ENCODE data around the gene PTGES. TPM values are rescaled to one million over a fixed set of nuclear protein-coding genes. Genes with fewer than 3 reads are reported as not detected.
"Not testable (repeated sequence)": the region's sequence is repeated elsewhere in the genome, so short reads cannot be mapped to it uniquely, and the experiment has no call there.

Gene PTGES
- polyA plus RNA-seq, 1 experiment: 17.0 TPM

- Histone ChIP-seq H3K9me3 (ENCODE audit: control insufficient read depth, insufficient read depth, low read length) (no peaks in the 10 kb centered on the region), H3K4me3 (ENCODE audit: low read depth, low read length) (no peak overlapping the region), H3K27ac (ENCODE audit: low read depth, low read length) (peak overlapping the region; percentile 97), H3K27me3 (ENCODE audit: control insufficient read depth, insufficient read depth, low read length) (no peaks in the 10 kb centered on the region)
- no peak for TF ChIP-seq CTCF (IDR thresholded peaks at IDR 0.05; ENCODE audit: low read depth, low read length)
- ChIA-PET POLR2A (interaction anchor here (0.7 to 2.5 kb wide), 7 partner anchors 10 to 617 kb away, joined by 3 to 19 read pairs (median 6); partner anchors contain the start of genes ASB6 and PTGES), CTCF (interaction anchor here (1.1 to 1.8 kb wide), 4 partner anchors 13 to 37 kb away, joined by 4 to 10 read pairs (median 8); no protein-coding TSS in a partner anchor)
- DNase-seq (ENCODE audit: low read depth, low spot score): peak; percentile 54
Observed at GRCh38 chr9:129762985-129763926, 10.4 kb upstream of the PTGES start.

- DNase-seq (ENCODE audit: low read depth, low spot score): peak; percentile 77
- not testable (repeated sequence) for H3K4me3 ChIP-seq (ENCODE audit: low read depth, low read length); H3K9me3 ChIP-seq (ENCODE audit: control insufficient read depth, insufficient read depth, low read length); H3K27me3 ChIP-seq (ENCODE audit: control insufficient read depth, insufficient read depth, low read length)
- ChIA-PET POLR2A (interaction anchor here (0.6 to 2.5 kb wide), 10 partner anchors 9 to 1517 kb away, joined by 3 to 22 read pairs (median 7); partner anchors contain the start of gene PTGES), CTCF (interaction anchor here (1.0 to 2.1 kb wide), 4 partner anchors 21 to 120 kb away, joined by 3 to 10 read pairs (median 7); no protein-coding TSS in a partner anchor)
- H3K27ac ChIP-seq (ENCODE audit: low read depth, low read length): peak overlapping the region; percentile 97
Observed at GRCh38 chr9:129762370-129762984, 9.6 kb upstream of the PTGES start.

- peak; percentile 55 for DNase-seq (ENCODE audit: low read depth, low spot score)
- Histone ChIP-seq H3K9me3 (ENCODE audit: control insufficient read depth, insufficient read depth, low read length) (no peaks in the 10 kb centered on the region), H3K4me3 (ENCODE audit: low read depth, low read length) (peak overlapping the region; percentile 34), H3K27ac (ENCODE audit: low read depth, low read length) (peak overlapping the region; percentile 97), H3K27me3 (ENCODE audit: control insufficient read depth, insufficient read depth, low read length) (no peaks in the 10 kb centered on the region)
- POLR2A ChIA-PET: interaction anchor here (0.6 to 2.5 kb wide), 9 partner anchors 9 to 1517 kb away, joined by 3 to 22 read pairs (median 5); partner anchors contain the start of gene PTGES
- TF ChIP-seq CTCF (IDR thresholded peaks at IDR 0.05; ENCODE audit: low read depth, low read length): no peak
- CTCF ChIA-PET: interaction anchor here (0.6 to 2.1 kb wide), 3 partner anchors 22 to 119 kb away, joined by 3 to 10 read pairs (median 6); no protein-coding TSS in a partner anchor
Observed at GRCh38 chr9:129761901-129762369, 9.1 kb upstream of the PTGES start.

- ChIA-PET CTCF (interaction anchor here (0.6 to 2.1 kb wide), 3 partner anchors 23 to 119 kb away, joined by 3 to 10 read pairs (median 6); no protein-coding TSS in a partner anchor), POLR2A (interaction anchor here (0.6 to 2.5 kb wide), 8 partner anchors 8 to 950 kb away, joined by 3 to 22 read pairs (median 5); partner anchors contain the start of gene PTGES)
- H3K9me3 ChIP-seq (ENCODE audit: control insufficient read depth, insufficient read depth, low read length): no peaks in the 10 kb centered on the region
- TF ChIP-seq CTCF (IDR thresholded peaks at IDR 0.05; ENCODE audit: low read depth, low read length): no peak
- DNase-seq (ENCODE audit: low read depth, low spot score): peak; percentile 84
- H3K27ac ChIP-seq (ENCODE audit: low read depth, low read length): peak overlapping the region; percentile 97
- H3K27me3 ChIP-seq (ENCODE audit: control insufficient read depth, insufficient read depth, low read length): no peaks in the 10 kb centered on the region
- H3K4me3 ChIP-seq (ENCODE audit: low read depth, low read length): peak overlapping the region; percentile 34; the same call in 1 of the 2 replicates
Observed at GRCh38 chr9:129761293-129761900, 8.6 kb upstream of the PTGES start.

GRCh38 chr9:129760784-129761183, 7.9 kb upstream of the PTGES start:
- not testable (repeated sequence) for DNase-seq (ENCODE audit: low read depth, low spot score); H3K9me3 ChIP-seq (ENCODE audit: control insufficient read depth, insufficient read depth, low read length); H3K4me3 ChIP-seq (ENCODE audit: low read depth, low read length); H3K27me3 ChIP-seq (ENCODE audit: control insufficient read depth, insufficient read depth, low read length)
- ChIA-PET POLR2A (interaction anchor here (1.6 to 2.5 kb wide), 3 partner anchors 8 to 21 kb away, joined by 11 to 22 read pairs (median 14); partner anchors contain the start of gene PTGES), CTCF (interaction anchor here (0.6 to 2.1 kb wide), 4 partner anchors 17 to 132 kb away, joined by 3 to 10 read pairs (median 4); no protein-coding TSS in a partner anchor)
- peak overlapping the region; percentile 97 for H3K27ac ChIP-seq (ENCODE audit: low read depth, low read length)

Data from AG04450 (cell line).